LHCN-M2 (cell line): ENCODE measurements around the gene DICER1. TPM values are rescaled to one million over a fixed set of nuclear protein-coding genes. Genes with fewer than 3 reads are reported as not detected.

Experiments
- DNase-seq: peaks from one replicate; pipeline ENCODE4 v3.0.0-alpha.2; 2012; ENCODE audit warnings: low read depth
- total RNA-seq: library from RNA; depleted of rRNA; stranded (reverse); fragments of >200 nt; gene quantifications from 2 replicates; pipeline ENCODE4 v1.2.3, GENCODE V29; 2014

DICER1 gene
- total RNA-seq, 1 experiment from 2014 or later: 38.8 TPM

DNA sequence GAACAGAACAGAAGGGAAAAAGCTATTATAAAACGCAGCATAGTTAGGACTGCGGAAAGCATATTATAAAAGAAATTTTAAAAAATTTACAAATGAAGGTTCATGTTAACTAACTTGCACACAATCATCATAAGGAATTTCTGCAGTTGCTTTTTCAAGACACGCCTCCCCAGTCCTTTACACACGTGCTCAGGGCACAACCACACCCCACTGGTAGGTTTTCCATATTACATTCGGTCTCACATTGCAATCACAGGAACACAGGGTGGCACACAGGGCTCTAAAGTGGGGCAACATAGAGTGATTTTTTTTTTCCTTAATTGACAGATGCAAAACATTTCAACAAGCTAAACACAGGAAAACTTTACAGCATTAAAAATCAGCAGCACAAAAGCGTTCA, 69.7 kb downstream of the DICER1 start:
- DNase-seq: no peak

DNA sequence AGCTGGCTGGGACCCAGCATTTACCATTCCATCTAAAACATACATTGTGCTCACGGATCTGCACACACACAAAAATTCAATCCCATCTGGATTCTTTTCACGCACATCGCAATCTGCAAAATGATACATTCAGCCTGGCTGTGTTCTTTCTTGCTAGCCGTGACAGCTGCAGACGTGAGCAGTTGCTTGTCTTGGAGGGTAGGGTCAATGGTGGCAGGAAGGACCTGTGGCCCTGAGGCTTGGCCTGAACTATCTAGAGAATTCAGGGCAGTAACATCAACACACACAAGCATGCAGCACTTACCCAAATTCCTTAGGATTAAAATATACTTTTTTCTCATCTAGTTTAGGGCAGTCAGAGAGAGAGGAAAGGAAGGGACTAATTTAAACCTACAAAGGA, 72.0 kb downstream of the DICER1 start:
- peak; percentile 18 for DNase-seq

DNA sequence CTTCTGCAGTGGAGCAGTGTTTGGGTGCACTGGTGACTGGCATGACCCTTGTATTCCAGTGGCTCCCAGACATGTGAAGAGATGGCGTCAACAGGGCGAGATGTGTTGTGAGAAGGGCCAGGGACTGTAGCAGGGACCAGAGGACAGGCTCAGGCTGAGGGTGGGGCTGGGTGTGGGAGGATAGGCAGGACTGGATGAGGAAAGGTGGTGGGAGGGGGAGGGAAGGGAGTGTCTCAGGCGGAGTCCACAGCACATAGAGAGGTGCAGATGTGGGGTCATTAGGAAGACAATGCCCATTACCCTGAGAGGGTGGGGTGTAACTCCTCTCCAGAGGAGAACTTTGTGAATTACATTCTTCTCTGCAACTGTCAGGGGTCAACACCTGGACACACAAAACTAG, 78.5 kb downstream of the DICER1 start:
- no peak for DNase-seq

DNA sequence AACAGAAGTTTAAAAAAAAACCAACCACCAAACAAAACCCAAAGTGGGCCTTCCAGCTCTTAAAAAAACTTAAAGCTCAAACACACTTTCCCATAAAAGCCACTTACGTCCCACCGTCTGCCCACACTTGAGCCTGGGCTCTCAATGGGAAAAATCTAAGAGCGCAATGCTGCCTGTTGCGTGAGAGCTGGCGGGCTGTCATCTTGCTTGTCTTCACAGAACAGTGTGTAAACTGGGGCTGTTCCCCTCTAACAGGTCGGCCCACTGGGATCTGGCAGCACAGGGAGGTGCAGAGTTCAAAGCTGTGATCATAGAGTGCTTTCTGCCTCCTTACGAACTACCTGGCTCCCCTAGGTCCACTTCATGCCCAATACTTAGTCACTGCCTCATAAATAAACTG, 80.0 kb downstream of the DICER1 start:
- no peak for DNase-seq

DNA sequence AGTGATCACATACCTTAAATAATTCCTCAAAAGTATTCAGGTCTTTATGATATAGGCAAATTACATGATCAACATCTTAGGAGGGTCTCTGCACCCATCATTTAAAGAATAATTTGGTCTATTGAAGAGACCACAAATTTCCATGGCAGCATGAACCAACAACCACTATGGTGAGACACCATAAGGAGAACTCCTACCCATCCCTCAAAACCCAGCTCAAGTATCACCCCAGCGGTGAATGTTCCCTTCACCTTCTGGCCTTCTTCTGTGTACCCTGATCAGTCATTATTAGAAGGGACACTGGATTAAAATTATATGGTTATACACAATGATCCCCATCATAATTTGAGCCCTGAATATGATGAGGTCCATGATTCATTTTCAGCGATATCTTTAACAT, 81.5 kb downstream of the DICER1 start:
- no peak for DNase-seq

DNA sequence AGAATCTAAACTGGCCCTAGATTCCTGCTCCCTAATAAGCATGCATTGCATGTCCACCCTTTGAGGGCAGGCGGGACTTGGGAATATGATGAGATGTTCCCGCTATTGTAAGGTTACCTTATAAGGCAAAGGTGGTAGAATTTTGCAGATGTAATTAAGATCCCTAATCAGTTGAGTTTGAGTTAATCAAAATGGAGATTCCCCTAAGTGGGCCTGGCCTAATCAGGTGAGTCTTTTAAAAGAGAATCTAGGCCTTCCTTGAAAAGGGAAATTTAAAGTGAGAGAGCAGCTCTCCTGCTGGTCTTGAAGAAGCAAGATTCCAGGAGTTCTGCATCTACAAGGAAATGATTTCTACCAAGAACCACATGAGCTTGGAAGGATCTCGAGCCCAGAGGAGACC, 83.4 kb downstream of the DICER1 start:
- DNase-seq: no peak

DNA sequence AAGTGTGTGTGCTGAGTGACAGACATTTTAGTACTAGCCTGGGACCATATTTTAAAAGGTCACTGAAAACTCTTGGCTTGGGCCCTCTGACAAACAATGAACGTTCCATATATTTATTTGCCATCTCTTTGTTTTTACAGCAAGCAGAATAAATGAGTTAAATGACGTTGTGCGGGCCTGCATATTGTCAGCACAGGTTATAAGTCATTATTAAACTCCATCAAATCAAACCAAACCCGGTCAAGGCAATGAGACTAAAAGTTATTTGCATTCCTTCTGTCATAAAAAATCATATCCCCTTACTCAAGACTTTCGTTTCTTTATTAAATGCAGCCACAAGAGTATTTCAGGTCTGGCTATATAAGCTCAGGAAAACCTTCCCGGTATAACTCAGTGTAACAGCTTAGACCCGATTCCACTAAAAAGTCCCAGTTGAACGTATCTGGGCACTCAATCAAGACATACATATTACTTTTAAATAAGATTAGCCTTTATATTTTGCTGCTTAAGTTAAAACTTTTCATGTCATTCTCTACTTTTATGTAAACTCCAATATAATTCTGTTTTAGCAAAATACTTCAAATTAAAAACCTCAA, 84.9 kb downstream of the DICER1 start:
- DNase-seq: no peak

DNA sequence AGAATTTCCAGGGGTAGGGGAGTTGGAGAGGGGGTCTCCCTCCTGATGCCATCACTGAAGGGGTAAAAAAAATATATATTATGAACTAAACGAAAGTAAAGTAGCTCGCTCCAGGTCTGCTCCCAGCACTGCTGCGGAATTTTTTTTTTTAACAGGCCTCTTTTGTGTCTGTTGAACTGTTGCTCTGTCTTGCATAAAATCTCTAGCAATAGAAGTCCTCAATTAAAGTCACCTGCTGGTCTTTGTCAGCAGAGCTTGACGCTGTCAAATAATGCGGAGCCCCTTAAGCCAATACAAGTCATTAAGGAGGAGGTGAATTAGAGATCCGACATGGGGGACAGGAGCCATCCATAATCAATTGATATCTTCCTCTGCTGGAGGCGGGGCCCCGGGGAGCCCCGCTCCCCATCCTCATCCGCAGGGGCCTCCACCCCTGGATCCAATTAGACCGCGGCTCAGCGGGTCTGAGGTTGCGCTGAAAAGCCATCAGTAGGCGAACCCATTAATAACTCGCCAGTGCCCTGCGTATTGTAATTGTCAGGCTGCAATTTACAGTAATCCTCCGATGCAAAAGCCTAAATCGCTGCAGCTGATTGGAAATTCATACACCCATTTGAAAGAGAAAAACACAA, 85.6 kb downstream of the DICER1 start:
- no peak for DNase-seq

DNA sequence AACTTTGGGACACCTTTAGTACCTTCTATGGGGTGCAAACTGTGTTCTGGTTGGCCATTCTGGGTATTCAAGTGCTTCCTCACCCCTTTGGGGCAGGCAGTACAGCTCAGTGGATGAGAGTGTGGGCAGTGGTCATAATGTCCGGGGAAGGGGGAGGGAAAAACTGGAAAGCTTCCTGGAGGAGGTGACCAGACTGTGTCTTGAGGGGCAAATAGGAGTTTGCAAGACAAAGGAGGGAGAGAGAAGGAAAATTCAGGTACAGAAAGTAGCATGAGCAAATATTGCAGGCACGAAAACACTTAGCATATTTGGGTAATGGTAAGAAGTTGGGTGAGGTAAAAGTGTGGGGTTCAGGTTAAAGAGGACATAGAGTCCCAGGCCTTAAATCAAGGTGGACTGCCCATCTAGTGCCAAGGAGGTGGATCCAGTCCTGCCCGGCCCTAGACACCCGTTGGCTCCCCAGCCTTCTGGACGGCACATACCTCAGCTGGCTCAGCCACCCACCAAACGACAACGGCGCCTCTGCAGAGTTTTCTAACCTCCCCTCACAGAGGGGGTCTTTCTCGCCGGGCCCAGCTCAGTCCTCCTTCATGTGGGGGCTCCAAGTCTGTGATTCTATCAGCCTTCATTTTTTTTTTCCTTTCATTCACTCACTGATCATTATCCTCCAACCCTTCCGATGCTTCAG, 86.4 kb downstream of the DICER1 start:
- no peak for DNase-seq

DNA sequence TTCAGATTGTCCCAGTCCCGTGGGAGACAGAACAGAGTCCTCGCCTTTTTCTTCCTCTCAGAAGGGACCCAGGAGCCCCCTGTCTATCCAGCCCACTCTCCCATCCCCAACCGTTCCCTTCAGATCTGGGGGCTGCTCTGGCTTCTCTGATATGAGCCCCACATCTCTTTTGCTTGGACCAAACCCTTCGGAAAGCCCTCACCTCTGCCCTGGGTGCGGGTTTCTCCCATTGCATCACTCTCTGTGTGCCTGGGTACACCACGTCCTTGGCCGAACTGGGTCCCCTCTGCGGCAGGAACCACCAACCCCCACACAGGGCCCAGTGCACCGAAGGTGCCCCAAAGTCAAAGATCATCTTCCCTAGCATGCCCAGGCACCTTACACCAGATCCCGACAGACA, 87.8 kb downstream of the DICER1 start:
- DNase-seq: no peak

DNA sequence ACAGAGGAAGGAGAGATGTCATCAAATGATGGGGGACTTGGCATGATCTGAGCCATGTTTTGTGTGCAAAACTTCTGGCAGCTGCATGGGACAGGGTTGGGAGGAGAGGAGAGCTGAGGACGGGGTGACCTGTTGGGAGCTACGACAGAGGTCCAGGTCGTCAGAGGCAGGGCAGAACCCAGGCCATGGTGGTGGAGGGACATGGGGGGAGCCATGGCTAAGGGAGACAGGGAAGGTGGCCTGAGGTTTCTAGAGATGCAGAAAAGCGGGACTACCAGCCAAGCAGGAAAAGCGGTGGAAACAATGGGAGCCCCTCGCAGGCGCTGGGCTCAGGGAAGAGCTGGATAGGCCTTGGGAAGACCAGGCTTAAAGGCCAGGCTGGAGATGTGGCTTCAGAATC, 88.3 kb downstream of the DICER1 start:
- no peak for DNase-seq

DNA sequence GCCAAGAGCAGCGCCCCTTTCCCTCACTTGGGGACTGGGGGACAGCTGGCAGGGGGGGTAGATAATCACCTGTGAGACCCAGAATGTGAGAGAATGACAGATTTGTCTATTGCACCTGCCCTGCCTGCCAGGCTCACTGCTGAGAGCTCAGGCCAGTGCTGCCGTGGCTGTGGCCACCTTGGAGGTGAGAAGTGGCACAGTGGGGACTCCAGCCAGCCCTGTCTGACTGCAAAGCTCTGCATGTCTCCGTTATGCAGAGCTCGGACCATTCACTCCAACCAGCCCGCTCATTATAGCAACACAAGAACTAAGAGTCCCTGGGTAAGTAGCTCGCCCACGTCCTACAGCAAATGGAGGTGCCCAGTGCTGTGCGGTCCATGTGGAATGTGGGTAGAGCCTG, 88.8 kb downstream of the DICER1 start:
- no peak for DNase-seq

DNA sequence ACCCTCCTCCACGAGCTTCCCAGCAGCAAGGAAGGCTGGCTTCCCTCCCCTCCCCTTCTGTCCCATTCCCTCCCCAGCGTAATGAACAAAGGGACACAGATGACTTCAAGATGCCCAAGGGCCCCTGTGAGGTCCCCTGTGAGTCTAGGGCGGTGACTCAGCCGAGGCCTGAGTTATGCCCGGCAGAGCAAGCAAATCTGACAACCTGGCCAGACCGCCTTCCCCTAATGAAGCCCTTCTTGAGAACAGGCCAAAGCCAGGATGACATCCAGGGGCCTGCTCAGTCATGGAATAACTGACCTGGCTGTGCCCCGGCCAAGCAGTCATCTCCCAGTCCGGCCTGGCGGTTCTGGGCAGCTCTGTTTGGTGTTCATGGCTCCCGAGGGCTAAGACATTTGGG, 89.2 kb downstream of the DICER1 start:
- DNase-seq: no peak

DNA sequence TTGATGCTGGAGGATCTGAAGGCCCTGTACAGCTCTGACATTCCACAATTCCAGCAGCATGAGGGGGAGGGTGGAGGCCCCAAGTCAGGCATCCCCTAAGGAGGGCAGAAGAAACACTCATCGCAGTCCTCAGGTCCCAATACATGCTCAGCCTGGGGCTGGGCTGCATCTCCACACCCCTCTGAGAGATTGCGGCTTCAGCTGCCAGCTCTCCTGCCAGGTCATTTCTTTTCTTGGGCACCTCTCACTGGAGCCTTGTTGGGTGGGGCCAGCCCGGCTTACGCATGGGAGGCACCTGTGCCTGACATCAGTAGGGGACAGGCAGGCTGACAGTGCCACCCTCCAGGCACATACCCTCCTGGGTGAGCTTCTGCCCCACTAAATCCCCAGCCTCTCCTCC, 89.8 kb downstream of the DICER1 start:
- no peak for DNase-seq

DNA sequence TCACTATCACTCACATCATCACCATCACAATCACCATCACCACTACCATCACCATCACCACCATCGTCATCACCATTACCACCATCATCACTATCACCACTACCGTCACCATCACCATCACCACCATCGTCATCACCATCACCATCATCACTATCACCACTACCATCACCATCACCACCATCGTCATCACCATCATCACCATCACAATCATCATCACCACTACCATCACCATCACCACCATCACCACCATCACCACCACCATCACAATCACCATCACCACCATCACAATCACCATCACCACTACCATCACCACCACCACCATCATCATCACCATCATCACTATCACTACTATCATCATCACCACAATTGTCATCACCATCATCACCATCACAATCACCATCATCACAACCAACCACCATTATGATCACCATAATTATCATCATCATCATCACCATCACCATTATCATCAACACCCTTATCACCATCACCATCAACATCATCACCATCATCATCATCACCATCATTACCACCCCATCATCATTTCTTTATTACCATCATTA, 90.8 kb downstream of the DICER1 start:
- DNase-seq: no peak

DNA sequence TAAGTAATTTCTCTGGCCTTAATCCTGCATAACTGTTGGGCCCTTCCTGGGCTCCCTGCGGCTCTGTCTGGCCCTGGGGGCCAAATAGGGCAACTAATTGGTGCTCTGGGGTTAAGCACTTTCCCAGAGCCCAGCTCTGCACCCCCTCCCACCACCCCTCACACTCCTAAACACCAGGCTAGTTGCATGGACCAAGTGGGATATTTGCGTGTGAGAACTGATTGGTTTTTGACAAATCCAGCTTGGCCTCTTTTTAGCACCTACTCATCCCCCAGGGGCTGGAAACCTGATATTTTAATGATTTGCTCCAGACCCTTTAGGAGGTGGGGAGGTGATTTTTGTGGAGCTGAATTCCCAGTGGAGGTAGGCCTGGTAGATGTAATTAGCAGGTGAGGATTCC, 91.9 kb downstream of the DICER1 start:
- no peak for DNase-seq

DNA sequence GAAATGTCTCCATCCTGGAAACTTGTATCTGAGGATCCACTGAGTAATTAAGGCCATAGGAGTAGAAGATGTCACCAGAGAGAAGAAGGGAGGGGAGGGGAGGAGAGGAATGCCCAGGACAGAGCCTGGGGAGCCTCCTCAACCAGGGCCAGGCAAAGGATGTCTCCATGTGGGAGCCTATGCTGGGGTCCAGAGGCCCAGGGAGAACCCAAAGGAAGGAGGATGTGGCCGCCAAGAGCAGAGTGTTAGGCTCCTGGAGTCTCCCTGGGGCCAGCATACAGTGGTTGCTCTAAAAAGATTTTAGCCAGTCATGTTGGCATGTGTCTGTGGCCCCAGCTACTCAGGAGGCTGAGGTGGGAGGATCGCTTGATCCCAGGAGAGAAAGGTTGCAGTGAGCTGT, 92.6 kb downstream of the DICER1 start:
- no peak for DNase-seq

DNA sequence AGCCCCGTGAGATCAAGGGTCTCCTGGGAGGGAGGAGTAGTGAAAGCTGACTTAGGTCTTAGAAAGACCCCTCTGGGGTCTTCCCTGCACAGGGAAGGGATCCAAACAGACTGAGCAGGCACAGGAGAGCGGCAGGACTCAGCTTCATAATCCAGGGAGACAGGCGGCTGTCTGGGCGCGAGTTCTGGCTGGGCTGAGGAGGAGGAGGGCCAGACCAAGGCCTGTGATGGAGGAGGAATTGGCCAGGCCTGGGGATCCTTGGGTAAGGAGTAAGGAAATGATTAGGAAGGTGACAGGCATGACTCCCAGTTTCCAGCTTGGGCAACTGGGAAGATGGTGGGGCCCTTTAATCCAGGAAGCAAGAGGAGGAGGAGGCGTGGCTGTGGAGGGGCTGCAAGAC, 93.1 kb downstream of the DICER1 start:
- DNase-seq: no peak

DNA sequence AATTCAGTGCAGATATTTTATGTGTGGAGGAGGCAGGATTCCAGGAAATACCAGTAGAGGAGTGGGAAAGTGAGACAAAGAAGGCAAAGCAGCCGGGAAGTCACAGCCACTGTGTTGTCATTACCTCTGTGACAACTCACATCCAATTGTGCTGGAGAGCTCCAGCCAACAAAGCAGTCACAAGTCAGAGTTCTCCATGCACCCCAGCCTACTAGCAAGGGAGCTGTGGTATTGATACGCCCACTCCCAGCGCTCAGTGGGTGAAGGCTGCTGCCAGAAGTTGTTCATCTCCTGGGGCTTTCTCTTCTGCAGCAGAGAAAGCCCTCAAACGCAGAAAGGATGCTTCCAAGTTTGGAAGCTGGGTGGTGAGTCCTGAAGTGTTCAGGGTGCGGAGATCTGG, 93.9 kb downstream of the DICER1 start:
- no peak for DNase-seq

DNA sequence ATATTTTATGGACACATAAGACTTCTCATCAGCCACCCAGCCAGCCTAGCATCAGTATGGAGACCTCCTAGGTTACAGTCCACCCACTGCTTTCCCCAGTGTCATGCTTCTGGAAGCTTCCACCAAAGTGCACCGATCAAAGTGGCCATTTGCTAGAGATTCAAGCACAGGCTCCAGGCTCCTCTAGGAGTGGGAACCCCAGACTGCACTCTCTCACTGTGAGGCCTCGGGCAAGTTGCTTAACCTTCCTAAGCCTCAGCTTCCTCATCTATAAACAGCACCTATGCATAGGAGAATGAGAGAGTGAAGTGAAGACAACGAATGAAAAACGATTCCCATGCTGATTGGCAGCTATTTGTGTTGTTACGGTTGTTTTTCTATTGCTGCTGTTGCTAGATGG, 94.4 kb downstream of the DICER1 start:
- DNase-seq: no peak

DNA sequence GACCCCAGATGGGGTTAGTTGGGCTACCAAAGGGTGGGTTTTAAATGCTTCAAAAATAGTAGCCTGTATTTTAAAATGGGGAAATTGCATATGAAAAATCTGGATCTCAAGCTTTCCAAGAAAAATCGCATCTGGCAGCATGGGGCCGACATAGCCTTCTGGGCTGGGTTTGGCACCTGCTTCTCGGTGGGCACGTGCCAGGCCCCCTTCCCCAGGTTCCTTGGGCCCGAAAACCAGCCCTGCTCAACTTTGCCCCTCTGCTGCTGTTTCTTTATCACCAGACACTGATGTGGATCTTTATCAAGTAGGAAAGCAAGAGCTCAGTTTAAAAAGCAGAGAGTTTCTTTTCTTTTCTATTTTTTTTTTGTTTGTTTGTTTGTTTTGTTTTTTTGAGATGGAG, 95.1 kb downstream of the DICER1 start:
- no peak for DNase-seq

DNA sequence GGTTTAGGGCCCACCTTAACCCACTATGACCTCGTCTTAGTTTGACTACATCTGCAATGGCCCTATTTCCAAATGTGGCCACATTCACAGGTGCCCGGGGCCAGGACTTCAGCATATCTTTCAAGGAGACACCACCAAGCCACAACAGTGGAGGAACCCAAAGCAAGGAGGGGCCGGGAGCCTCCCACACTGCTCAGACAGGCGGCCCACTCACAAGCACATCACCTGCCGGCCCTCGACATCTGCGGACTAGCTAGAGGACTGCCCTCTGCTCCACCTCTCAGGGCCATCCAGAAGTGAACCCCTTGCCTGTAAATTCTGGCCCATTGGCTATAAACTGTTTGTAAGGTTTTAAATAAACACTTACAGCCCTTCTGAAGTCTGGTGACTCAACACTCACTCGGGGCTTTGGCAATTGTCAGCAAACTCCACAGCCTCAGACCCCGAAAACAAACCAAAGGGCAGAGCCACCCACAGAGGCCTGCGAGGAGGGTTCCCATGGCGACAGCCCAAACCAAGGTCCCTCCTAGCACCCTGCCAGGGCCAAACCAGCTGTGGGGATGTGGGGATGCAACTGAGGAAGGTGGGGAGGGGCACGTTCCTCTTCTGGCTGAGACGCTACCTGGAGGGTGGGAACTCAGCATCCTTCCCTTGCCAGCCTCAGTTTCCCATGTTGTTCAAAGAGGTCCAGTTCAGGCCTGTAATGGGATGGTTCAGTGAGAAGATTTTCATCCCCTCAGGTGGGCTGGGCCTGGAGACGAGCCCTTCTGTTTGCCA, 95.8 kb downstream of the DICER1 start:
- no peak for DNase-seq
